Osteoblast (primary cell): ENCODE data around the gene HENMT1. TPM values are rescaled to one million over a fixed set of nuclear protein-coding genes. Genes with fewer than 3 reads are reported as not detected.
"Not testable (repeated sequence)": the region's sequence is repeated elsewhere in the genome, so short reads cannot be mapped to it uniquely, and the experiment has no call there.

ENCODE experiments used
- DNase-seq: peaks from one replicate; pipeline ENCODE4 v3.0.0; 2011; ENCODE audit warnings: low spot score, mixed read lengths; ENCODE audit not compliant: insufficient read length; ENCODE audit errors: missing footprints
- H2AFZ ChIP-seq: 2 replicates; pipeline ENCODE4 v1.6.0; 2011; ENCODE audit warnings: mild to moderate bottlenecking, low read length
- H3K27ac ChIP-seq: 2 replicates; pipeline ENCODE4 v1.5.1; 2011; ENCODE audit warnings: mild to moderate bottlenecking, low read depth, low read length, moderate library complexity
- H3K27me3 ChIP-seq: 2 replicates; pipeline ENCODE4 v1.6.0; 2012; ENCODE audit warnings: mild to moderate bottlenecking, control low read depth, inconsistent platforms, low read length, moderate library complexity; ENCODE audit not compliant: insufficient read depth
- H3K36me3 ChIP-seq: 2 replicates; pipeline ENCODE4 v1.5.1; 2011; ENCODE audit warnings: mild to moderate bottlenecking, low read length, control low read depth, moderate library complexity; ENCODE audit not compliant: insufficient read depth
- H3K4me1 ChIP-seq: 2 replicates; pipeline ENCODE4 v1.5.1; 2011; ENCODE audit warnings: mild to moderate bottlenecking, low read length, control low read depth, moderate library complexity; ENCODE audit not compliant: insufficient read depth
- H3K4me2 ChIP-seq: 2 replicates; pipeline ENCODE4 v1.6.0; 2011; ENCODE audit warnings: mild to moderate bottlenecking, low read length; ENCODE audit not compliant: insufficient read depth
- H3K4me3 ChIP-seq: fragments of 200-600 bp; sonication (generic); 3 replicates; pipeline ENCODE4 v1.5.1; 2012; ENCODE audit warnings: mild to moderate bottlenecking, low read length, inconsistent platforms; ENCODE audit not compliant: insufficient read depth
- H3K79me2 ChIP-seq: 2 replicates; pipeline ENCODE4 v1.6.0; 2012; ENCODE audit warnings: mild to moderate bottlenecking, low read length, control low read depth, inconsistent platforms; ENCODE audit not compliant: insufficient read depth
- H3K9me3 ChIP-seq: 2 replicates; pipeline ENCODE4 v1.5.1; 2011; ENCODE audit warnings: low read depth, low read length, control low read depth
- H4K20me1 ChIP-seq: 2 replicates; pipeline ENCODE4 v1.6.0; 2012; ENCODE audit warnings: mild to moderate bottlenecking, low read length, control low read depth; ENCODE audit not compliant: insufficient read depth
- total RNA-seq: library from RNA; depleted of rRNA; stranded (reverse); fragments of >200 nt; gene quantifications from 2 replicates; pipeline ENCODE4 v1.2.3, GENCODE V29; 2012
- TF ChIP-seq, protein P1 (sequence below): IDR thresholded peaks from 2 replicates; pipeline ENCODE4 v1.5.1; 2011; ENCODE audit warnings: mild to moderate bottlenecking, low read depth, low read length, moderate library complexity; ENCODE audit errors: extremely low read depth

The HENMT1 gene
- total RNA-seq, 1 donor = 4.7 TPM

GRCh38 chr1:108691128-108691941, 30.4 kb upstream of the HENMT1 start:
- DNase-seq = no peak
- no peaks in the 10 kb centered on the region for H3K27me3 ChIP-seq
- peak overlapping the region; percentile 99 for H2AFZ ChIP-seq
- TF ChIP-seq, protein P1, sequence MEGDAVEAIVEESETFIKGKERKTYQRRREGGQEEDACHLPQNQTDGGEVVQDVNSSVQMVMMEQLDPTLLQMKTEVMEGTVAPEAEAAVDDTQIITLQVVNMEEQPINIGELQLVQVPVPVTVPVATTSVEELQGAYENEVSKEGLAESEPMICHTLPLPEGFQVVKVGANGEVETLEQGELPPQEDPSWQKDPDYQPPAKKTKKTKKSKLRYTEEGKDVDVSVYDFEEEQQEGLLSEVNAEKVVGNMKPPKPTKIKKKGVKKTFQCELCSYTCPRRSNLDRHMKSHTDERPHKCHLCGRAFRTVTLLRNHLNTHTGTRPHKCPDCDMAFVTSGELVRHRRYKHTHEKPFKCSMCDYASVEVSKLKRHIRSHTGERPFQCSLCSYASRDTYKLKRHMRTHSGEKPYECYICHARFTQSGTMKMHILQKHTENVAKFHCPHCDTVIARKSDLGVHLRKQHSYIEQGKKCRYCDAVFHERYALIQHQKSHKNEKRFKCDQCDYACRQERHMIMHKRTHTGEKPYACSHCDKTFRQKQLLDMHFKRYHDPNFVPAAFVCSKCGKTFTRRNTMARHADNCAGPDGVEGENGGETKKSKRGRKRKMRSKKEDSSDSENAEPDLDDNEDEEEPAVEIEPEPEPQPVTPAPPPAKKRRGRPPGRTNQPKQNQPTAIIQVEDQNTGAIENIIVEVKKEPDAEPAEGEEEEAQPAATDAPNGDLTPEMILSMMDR = no peak
- H3K4me1 ChIP-seq = peaks cover 27% of the 10 kb centered on the region
- H3K4me3 ChIP-seq = peak overlapping the region; percentile 97
- peaks cover 36% of the 10 kb centered on the region for H4K20me1 ChIP-seq
- peaks cover 12% of the 10 kb centered on the region for H3K36me3 ChIP-seq
- H3K79me2 ChIP-seq = peaks cover 51% of the 10 kb centered on the region
- peak overlapping the region; percentile 99 for H3K4me2 ChIP-seq
- H3K9me3 ChIP-seq = no peaks in the 10 kb centered on the region
- peak overlapping the region; percentile 91 for H3K27ac ChIP-seq

- Histone ChIP-seq H3K27me3 (peaks cover 4% of the 10 kb centered on the region), H3K4me3 (no peak overlapping the region), H3K9me3 (no peaks in the 10 kb centered on the region), H3K4me2 (no peak overlapping the region), H3K36me3 (no peaks in the 10 kb centered on the region), H4K20me1 (no peaks in the 10 kb centered on the region), H3K4me1 (peaks cover 19% of the 10 kb centered on the region), H3K79me2 (peaks cover 7% of the 10 kb centered on the region), H2AFZ (no peak overlapping the region), H3K27ac (no peak overlapping the region)
- peak; percentile 77 for DNase-seq
- TF ChIP-seq, protein P1 = no peak
These were observed 25.9 kb upstream of the HENMT1 start for GRCh38 chr1:108686614-108687313.

DNA sequence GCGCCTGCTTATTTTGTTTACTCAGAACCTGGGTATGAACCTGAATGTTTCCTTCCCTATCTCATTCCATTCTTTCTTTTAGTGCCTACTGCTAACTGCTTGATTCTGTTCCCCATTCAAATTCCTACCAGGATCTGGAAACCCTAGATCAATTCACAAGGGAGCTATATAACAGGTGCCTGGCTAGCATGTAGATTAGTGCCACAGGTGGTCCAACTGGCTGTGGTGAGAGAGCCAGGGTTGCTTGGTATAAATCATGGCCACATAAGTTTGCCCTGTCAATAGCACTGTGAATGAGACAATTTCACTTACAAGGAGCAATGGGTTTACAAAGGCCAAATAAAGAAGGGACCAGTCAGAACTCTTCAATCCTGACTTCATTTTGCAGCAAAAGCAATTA, 24.6 kb upstream of the HENMT1 start:
- no peak overlapping the region for H2AFZ ChIP-seq
- peaks cover 10% of the 10 kb centered on the region for H3K4me1 ChIP-seq
- no peak overlapping the region for H3K27ac ChIP-seq
- TF ChIP-seq, protein P1 = no peak
- no peak for DNase-seq
- peaks cover 4% of the 10 kb centered on the region for H3K27me3 ChIP-seq
- no peaks in the 10 kb centered on the region for H3K9me3 ChIP-seq
- H3K4me3 ChIP-seq = no peak overlapping the region
- H3K36me3 ChIP-seq = no peaks in the 10 kb centered on the region
- H3K79me2 ChIP-seq = no peaks in the 10 kb centered on the region
- H3K4me2 ChIP-seq = no peak overlapping the region
- H4K20me1 ChIP-seq = no peaks in the 10 kb centered on the region

DNA sequence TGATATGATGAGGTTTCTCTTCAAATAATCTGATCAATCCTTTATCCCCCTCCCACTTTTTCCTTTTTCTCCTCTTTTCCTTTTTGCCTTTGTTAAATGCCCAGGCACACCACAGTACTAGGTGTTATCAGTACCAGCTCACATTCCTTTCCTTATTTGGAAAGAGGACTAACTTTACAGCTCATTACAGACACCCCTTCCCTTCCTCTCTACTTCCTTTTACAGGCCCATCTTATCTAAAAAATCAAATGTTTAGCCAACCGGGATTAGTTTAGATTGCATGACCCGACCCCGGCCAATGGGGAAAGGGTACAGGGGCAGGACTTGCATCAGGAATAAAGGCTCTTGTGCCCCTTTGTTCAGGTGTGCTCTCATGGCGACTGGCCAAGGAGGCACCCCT, 20.8 kb upstream of the HENMT1 start:
- not testable (repeated sequence) for H3K4me2 ChIP-seq, DNase-seq, H3K27me3 ChIP-seq, H3K27ac ChIP-seq, H3K4me1 ChIP-seq, H3K36me3 ChIP-seq, H2AFZ ChIP-seq, H4K20me1 ChIP-seq, H3K9me3 ChIP-seq, H3K79me2 ChIP-seq, H3K4me3 ChIP-seq
